Upper lobe of right lung (tissue), 1 donor: ENCODE data around the gene RNPEP. TPM values are rescaled to one million over a fixed set of nuclear protein-coding genes. Genes with fewer than 3 reads are reported as not detected.

ENCODE experiments used
- ATAC-seq: fragments of 200-7000 bp; cut with Tn5 transposase; one replicate; pipeline ENCODE4 v1.9.1; 2020; ENCODE audit warnings: mild to moderate bottlenecking, moderate library complexity
- DNase-seq: peaks from one replicate; pipeline ENCODE4 v3.0.0-alpha.2; 2020
- H3K27ac ChIP-seq: fragments of 200-600 bp; one replicate; pipeline ENCODE4 v1.8.0; 2022
- H3K27me3 ChIP-seq: fragments of 200-600 bp; one replicate; pipeline ENCODE4 v1.8.0; 2022; ENCODE audit warnings: mild to moderate bottlenecking
- H3K36me3 ChIP-seq: fragments of 200-600 bp; one replicate; pipeline ENCODE4 v1.8.0; 2022
- H3K4me1 ChIP-seq: fragments of 200-600 bp; one replicate; pipeline ENCODE4 v1.8.0; 2022
- H3K4me3 ChIP-seq: fragments of 200-600 bp; one replicate; pipeline ENCODE4 v1.8.0; 2022; ENCODE audit warnings: mild to moderate bottlenecking
- H3K9me3 ChIP-seq: fragments of 200-600 bp; one replicate; pipeline ENCODE4 v1.8.0; 2022
- intact Hi-C: fragments of 100-400 bp; cut with DNase I; formaldehyde crosslinking; loops from one replicate; pipeline ENCODE4 v1.11.0; 2022
- total RNA-seq: library from RNA; stranded (reverse); fragmentation: NEBNext Ultra II Directional; extraction: Animal tissue kit (Norgen Biotek cat#: 25700); gene quantifications from one replicate; pipeline ENCODE4 v1.2.1, GENCODE V29; 2021
- TF ChIP-seq, protein P1 (sequence below): fragments of 200-600 bp; IDR thresholded peaks from one replicate; pipeline ENCODE4 v1.8.0; 2022; ENCODE audit warnings: antibody characterized with exemption
- donor health status: DM: no; HTN: yes; CAD: no; lungs with severe emphysema.

Gene RNPEP
- total RNA-seq, 1 donor from 2014 or later: 61.7 TPM

DNA sequence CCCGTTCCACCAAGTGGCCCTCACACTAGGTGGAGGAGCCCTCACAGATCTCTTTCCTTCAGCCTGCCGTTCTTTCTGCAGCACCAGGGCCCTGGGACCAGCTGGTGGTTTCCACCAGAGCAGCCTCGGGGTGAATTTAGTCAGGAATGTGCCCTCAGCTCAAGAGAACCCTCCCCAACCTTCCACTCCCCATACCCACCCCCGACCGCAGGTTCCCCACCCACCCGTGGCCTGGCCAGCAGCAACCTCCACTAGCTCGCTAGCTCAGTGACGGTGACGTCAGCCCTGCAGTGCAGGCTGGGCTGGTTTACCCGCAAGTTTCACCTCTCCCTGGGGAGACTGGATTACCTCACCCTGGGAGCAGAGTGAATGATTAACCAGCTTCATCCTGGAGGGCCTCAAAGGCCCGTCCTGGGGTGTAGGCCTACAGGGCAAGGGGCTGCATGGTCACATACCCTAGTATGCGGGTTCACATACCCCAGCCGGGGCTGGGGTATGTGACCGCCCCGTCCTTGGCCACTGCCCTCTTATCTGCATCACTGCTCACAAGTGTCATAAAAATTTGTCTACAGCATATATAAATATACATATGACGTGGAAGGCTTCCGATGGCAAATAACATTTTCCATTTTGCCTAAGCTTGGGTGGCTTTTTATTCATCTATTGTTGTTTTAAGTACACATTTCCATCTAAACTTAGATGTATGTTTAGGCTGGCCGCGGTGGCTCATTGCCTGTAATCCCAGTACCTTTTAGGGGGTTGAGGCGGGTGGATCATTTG, 52.4 kb downstream of the RNPEP start:
- peak; percentile 98 for ATAC-seq
- peak overlapping the region; percentile 79 for H3K27ac ChIP-seq
- no peaks in the 10 kb centered on the region for H3K9me3 ChIP-seq
- TF ChIP-seq, protein P1, sequence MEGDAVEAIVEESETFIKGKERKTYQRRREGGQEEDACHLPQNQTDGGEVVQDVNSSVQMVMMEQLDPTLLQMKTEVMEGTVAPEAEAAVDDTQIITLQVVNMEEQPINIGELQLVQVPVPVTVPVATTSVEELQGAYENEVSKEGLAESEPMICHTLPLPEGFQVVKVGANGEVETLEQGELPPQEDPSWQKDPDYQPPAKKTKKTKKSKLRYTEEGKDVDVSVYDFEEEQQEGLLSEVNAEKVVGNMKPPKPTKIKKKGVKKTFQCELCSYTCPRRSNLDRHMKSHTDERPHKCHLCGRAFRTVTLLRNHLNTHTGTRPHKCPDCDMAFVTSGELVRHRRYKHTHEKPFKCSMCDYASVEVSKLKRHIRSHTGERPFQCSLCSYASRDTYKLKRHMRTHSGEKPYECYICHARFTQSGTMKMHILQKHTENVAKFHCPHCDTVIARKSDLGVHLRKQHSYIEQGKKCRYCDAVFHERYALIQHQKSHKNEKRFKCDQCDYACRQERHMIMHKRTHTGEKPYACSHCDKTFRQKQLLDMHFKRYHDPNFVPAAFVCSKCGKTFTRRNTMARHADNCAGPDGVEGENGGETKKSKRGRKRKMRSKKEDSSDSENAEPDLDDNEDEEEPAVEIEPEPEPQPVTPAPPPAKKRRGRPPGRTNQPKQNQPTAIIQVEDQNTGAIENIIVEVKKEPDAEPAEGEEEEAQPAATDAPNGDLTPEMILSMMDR: no peak
- H3K4me3 ChIP-seq: no peak overlapping the region
- H3K27me3 ChIP-seq: no peaks in the 10 kb centered on the region
- H3K4me1 ChIP-seq: peaks cover 11% of the 10 kb centered on the region
- intact Hi-C loops: no loop called here
- peak; percentile 94 for DNase-seq
- H3K36me3 ChIP-seq: no peaks in the 10 kb centered on the region

DNA sequence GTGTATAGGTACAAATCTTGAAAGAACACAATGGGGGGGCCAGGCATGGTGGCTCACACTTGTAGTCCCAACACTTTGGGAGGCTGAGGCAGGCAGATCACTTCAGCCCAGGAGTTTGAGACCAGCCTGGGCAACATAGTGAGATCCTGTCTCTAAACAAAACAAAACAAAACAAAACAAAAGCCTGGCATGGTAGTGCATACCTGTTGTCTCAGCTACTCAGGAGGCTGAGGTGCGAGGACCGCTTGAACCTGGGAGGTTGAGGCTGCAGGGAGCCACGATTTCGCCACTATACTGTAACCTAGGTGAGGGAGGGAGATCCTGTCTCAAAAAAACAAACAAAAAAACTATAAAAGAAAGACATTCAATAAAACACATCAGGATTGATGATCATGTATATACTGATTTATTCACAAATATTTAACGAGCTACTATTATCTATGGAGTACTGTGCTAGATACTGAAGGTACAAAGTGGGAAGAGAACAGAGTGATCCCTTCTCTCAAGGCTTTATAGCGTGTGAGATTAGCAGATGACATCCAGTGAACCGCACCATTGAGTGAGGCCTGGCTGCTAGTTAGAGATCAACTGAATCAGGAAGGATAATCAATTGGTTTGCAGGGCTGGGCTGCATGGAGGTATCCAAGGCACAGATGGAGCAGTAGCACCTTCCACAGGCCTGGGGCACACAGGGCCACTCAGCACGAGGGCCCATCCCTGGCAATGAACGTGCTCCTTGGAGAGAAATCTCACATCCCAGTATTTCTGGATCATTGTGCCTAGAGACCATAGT, 54.3 kb downstream of the RNPEP start:
- H3K27ac ChIP-seq: no peak overlapping the region

GRCh38 chr1:202037706-202038296, 55.4 kb downstream of the RNPEP start:
- no peak overlapping the region for H3K4me3 ChIP-seq
- H3K27ac ChIP-seq: no peak overlapping the region

More for the DNA sequence above, 54.3 kb downstream of the RNPEP start:
- no peaks in the 10 kb centered on the region for H3K36me3 ChIP-seq
- no peak overlapping the region for H3K4me3 ChIP-seq
- peaks cover 11% of the 10 kb centered on the region for H3K4me1 ChIP-seq
- ATAC-seq (no peak), DNase-seq (no peak)
- no peaks in the 10 kb centered on the region for H3K27me3 ChIP-seq
- intact Hi-C loops: no loop called here
- no peaks in the 10 kb centered on the region for H3K9me3 ChIP-seq
- TF ChIP-seq, protein P1: no peak

DNA sequence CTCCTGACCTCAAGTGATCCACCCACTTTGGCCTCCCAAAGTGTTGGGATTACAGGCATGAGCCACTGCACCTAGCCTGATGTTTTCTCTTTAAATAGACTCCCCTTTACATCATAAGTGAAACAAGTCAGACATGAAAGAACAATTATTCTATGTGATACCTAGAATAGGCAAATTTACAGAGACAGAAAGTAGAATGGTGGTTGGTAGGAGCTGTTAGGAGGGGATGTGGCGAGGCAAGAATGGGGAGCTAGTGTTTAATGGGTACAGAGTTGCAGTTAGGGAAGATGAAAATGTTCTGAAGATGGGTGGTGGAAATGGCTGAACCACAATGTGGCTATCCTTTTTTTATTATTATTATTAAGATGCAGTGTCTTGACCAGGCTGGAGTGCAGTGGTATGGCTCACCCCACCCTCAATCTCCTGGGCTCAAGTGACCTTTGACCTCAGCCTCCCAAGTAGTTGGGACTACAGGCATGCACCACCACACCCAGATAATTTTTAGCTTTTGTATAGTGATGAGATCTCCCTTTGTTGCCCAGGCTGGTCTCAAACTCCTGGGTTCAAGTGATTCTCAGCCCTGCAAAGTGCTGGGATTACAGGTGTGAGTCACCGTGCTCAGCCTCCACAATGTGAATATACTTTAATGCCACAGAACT, 56.4 kb downstream of the RNPEP start:
- peaks cover 11% of the 10 kb centered on the region for H3K4me1 ChIP-seq
- ATAC-seq (no peak), DNase-seq (no peak)
- no peak overlapping the region for H3K27ac ChIP-seq
- intact Hi-C loops: no loop called here
- no peaks in the 10 kb centered on the region for H3K36me3 ChIP-seq
- no peaks in the 10 kb centered on the region for H3K27me3 ChIP-seq
- TF ChIP-seq, protein P1: no peak
- H3K4me3 ChIP-seq: no peak overlapping the region
- no peaks in the 10 kb centered on the region for H3K9me3 ChIP-seq

More at GRCh38 chr1:202037706-202038296, 55.4 kb downstream of the RNPEP start:
- Histone ChIP-seq H3K4me1 (peaks cover 11% of the 10 kb centered on the region), H3K9me3 (no peaks in the 10 kb centered on the region), H3K36me3 (no peaks in the 10 kb centered on the region), H3K27me3 (no peaks in the 10 kb centered on the region)
- DNase-seq (no peak), ATAC-seq (no peak)
- intact Hi-C loops: no loop called here
- TF ChIP-seq, protein P1: no peak

DNA sequence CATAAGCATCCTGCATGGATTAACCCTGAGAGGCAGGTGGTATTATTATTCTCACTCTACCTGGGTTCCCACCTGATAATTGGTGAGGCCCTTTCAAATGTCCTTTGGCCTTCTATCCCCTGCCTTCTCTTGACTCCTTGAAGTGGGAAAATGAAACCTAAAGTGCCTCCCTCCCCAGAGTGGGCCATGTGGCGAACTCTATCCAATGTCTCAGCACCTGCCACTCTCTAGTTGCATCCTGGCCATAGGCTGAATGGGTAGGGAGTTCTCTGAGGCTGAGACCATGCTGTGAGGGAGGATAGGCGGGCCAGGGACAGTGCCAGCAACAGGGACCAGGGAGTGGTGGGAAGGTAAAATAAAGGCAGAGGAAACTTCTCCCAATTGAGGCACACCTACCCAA, 63.3 kb downstream of the RNPEP start:
- Histone ChIP-seq H3K27ac (peak overlapping the region; percentile 51), H3K4me1 (peaks cover 4% of the 10 kb centered on the region)
- ATAC-seq: peak; percentile 1

More for the DNA sequence above, 63.3 kb downstream of the RNPEP start:
- H3K27me3 ChIP-seq: no peaks in the 10 kb centered on the region
- TF ChIP-seq, protein P1: no peak
- H3K9me3 ChIP-seq: no peaks in the 10 kb centered on the region
- no peak overlapping the region for H3K4me3 ChIP-seq
- DNase-seq: no peak
- no peaks in the 10 kb centered on the region for H3K36me3 ChIP-seq
- intact Hi-C loops: no loop called here
